Stimulated activated CD8-positive, alpha-beta memory T cell treated with anti-CD3 and anti-CD28 coated beads, Interleukin-15, amount 100 ng/mL, for 1 hour (primary cell): ENCODE results near the gene FAM111B.

Experiments
- DNase-seq: peaks from one replicate; pipeline ENCODE4 v3.0.0-alpha.2; 2020; ENCODE audit warnings: low read depth

Gene FAM111B

DNA sequence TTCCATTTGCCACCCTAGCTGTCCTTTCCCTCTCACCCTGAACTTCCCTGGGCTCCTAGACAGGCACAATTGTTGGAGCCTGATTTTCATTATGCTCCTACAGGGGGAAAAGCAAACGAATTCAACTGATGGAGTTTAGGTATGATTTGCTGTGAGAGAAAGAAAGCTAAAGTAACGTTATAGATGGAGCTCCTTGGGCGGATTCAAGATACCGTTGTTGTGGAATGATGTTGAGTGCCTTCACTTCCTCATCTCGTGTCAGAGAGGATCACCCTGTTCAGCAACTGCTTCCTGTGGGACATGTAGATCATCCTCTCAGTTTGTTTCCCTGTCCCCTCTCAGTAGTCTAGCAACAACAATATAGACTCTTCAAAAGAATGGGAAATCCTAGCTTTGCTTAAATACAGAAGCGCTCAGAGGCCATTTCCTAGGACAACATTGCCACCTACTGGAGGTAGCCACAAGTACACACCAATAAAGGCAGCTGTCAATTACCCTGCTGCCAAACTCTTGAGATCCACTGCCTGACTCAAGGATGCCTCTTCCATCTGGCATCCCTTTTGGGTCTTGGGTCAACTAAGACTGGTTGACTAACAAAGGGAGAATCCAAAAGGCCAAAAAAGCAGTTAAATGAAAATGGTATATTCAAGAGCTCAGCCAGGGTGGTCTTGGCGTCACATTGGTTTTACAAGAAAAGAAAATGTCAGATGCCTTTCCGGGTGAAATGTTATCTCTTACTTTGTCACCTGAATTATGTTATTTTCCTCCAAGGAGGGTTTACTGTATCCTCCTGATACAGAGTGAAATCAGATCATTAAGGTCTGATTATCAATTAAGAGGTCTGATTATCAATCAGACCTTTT is 51.4 kb downstream of the FAM111B start:
- DNase-seq: no peak

DNA sequence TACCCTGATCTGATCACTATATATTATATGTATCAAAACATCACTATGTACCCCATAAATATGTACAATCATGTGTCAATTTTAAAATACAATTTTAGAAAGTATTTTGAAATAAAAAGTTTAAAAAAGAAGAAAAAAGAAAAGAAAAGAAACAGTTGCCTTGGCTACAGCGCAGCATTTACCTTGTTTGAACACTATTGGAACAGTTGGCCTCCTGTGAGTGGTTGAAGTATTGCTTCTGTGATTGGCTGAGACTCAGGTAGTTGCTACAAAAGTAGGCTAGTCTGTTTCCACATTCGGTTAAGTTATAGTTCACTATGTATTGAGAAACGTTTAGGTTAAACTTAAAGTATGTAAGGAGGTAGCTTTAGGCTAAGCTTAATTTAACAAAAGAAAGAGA is 57.0 kb downstream of the FAM111B start:
- DNase-seq: no peak

DNA sequence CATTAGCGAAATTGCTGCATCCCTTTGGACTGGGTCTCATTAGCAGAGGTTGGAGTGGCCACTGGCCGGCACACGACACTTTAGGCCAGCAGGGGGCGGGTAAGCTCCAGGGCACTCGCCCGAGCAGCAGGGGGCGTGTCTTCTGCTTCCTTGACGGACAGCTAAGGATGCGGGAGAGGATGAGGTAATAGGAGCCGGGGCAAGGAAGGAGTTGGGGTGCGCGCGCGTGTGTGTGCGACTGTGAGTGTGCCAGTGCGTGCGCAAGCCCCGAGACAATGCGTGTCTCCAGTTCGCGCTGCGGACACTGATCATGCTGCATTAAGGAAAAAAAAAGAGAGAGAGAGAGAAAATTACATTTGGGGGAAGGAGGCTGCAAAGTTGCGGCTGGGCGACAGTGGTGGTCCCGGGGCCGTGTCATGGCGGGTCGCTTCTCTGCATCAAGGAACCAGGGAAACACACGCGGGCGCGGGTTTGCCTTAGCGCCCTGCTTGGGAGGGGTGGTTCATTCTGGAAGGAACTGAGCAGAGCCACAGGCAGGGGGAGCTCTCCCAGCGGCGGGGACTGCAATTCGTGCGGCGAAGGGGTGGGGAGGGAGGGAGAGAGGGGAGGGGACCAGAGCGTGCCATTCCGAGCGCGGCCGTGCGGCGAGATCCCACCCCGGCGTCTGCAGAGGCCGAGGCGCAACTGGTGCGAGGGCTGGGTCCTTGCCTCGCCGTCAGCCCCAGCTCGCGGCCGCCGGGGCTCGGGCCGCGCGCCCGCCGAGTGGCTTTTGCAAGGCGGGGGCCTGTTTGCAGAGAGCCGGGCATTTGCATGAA is 64.7 kb downstream of the FAM111B start, which contains the start of gene DTX4:
DTX4 (plus strand) TSS at position 625 of the 815 bp plus-strand sequence. CDS start 464 bp downstream, outside the sequence.
- DNase-seq: peak; percentile 85

DNA sequence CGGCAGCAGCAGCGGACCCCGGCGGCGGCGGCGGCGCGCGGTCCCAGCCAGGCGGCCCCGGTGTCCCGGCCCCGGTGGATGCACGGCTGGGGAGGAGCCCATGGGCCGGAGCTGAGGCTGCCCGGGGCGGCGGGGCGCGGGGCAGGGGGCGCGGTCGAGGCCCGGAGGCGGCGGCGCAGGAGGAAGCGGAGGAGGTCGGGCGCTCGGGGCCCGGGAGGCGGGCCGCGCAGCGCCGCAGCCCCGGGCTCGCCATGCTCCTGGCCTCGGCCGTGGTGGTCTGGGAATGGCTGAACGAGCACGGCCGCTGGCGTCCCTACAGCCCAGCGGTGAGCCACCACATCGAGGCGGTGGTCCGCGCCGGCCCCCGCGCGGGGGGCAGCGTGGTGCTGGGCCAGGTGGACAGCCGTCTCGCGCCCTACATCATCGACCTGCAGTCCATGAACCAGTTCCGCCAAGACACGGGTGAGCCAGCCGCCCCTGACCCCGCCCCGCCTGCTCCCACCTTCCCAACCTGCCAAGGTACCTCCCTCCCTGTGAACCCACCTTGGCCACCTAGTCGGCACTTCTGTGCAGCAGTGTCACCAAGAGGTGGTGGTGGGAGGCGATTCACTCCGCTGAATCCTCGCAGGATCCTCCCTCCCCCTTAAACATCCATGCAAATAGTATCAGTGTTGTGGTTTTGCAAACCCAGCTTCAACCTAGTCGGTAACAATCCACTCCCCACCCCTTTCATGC is 65.5 kb downstream of the FAM111B start:
- no peak for DNase-seq

DNA sequence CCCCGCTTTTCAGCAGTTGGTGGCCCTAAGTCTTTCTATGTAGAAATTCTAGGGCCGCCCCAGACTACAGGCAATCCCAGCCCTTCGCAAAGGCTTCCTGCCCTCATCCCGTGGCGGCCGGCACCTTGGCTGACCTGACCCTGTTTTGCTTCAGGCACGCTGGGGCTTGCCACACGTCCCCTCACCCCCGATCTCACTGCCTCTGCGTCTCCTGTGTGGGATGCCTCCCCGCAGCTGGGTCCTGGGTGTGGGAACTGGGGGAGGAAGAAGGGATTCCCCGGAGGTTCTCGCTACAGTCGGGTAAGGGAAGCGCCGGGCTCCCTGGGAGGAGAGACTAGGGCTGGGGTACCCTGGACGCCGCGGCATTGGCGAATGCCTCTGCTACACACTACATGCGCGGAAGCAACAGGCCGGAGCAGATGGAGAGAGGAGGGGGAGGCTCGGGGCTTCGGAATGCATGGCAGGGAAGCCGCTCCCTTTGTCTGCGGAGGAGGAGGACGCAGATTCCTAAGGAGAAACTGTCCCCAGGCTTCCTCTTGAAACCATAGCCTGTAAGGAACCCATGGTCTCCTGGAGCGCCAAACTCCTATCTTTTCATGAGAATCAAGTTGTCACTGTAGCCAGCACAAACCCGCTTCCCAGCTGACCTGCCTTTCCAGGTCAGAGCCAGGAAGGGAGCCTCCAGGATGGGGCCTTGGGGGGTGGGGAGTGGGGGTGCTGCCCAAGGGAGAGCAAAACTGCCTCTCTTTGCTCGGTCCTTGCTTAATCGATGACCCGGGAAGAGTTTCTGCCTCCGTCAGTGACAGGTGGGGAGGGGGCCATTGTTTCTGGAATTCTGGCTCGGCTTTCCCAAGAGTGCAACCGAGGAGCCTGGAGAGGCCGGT is 66.3 kb downstream of the FAM111B start:
- no peak for DNase-seq

DNA sequence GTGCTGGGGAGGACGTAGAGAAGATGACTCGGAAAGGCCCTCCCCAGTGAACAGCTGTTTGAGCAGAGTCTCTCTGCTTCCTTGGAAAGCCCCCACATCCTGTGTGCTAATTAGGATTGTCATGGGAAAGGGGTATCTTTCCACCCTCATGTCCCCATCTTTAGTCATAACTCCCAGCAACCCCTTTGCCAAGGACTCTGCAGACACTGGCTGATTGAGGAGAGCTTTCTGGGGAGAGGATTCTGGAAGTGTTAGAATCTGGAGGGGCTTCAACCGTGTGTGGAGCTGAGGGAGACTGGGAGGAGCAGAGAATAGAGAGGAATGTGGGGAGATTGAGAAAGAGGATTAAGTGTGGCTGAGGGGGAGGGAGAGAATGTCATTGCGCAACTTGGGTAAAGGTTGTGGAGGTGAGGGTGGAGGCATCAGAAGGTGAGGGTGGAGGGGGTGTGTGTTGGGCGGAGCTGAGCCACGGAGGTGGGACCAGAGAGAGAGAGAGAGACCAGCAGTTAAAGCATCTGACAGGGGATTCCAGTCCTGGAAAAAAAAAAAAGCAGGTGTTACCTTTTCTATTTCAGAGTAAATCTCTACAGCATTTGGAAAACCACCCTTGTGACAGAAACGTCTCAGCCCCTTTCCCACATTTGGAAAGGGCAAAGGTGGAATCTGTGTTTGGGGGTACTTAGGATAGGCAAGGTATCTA is 67.1 kb downstream of the FAM111B start:
- no peak for DNase-seq

DNA sequence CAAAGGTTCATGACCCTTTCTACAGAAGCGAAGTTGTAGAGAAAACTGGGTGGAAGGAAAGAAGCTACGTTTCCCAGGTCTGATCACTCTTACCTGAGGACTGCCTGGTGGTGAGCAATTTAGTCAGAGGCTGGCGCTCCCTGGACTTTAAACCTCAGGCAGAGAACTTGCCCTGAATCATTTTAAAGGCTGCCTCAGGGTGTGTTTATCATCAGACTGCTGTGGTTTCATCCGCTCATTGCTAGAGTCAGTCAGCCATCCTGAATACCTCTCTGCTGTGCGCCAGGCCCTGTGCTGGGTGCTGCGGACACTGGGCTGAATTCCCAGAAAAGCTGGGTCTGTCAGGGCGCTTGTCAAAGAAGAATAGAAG is 67.6 kb downstream of the FAM111B start:
- no peak for DNase-seq

DNA sequence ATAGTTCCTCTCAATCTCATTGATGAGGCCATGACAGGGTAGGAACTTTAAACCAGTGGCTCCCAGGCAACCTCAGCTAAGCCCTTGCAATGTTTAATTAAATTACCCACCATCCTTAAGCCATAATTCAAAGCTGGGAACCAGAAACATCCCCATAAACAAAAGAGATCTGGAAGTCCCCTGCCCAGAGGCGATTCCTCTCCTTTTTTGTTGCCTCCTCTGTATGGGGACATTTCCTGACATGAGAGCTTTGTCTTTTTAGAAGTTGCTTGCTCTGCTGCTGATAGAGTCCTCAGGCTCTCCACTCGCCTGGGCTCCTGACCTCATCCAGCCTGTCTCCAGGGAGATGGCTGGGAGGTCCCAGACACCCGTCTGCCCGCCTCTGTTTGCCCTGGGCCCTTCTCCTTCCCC is 68.1 kb downstream of the FAM111B start:
- DNase-seq: no peak

DNA sequence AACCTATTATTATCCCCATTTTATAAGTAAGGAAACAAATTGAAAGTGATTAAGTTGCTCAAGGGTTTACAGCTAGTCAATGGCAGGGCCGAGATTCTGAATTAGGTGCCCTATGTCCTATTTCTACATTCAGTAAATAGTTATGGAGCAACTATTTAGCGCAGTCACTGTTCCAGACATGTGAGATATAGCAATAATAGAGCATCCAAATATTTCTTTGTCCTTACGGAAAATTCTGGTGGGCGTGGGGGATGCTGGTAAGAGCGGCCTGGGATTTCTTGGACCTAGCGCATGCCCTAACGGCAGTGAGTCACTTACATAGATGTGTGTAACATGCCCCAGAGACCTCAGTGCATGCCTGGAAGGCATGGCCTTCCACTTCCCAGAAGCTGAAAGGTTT is 69.3 kb downstream of the FAM111B start:
- no peak for DNase-seq
